GM21515 (cell line): ENCODE measurements around the gene NEAT1.

Experiments used
- ATAC-seq: cut with Tn5 transposase; IDR thresholded peaks from one replicate; pipeline ENCODE4 v1.9.1; 2021; ENCODE audit not compliant: unreplicated experiment

The NEAT1 gene

GRCh38 chr11:65433657-65434056 is 11.1 kb downstream of the NEAT1 start:
- ATAC-seq, result no peak

DNA sequence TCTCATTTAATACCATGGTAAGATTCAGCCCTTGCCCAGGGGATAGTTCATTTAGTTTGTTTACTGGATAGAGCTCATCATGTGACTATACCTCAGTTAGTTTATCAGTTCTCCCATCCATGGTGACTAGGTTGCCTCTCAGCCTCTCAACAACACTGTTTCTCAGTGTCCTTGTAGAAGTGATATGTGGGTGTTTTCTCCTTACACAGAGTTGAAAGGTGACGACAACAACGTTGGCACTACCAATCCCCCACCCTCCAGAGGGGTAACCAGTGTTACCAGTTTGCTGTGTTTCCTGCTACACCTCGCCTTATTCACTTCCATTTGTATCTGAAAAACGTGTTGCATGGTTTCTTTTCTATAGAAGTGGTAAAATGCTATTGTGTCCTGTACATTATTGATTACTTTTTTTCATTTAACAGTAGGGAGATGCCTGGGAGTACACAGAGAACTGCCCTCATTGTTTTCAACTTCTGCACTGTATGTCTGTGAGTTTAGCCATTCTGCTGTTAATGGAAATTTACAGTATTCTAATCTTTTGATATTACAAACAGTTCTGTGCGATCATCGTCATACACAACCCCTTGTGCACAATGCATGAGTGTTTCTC is 11.6 kb downstream of the NEAT1 start:
- ATAC-seq, result no peak

DNA sequence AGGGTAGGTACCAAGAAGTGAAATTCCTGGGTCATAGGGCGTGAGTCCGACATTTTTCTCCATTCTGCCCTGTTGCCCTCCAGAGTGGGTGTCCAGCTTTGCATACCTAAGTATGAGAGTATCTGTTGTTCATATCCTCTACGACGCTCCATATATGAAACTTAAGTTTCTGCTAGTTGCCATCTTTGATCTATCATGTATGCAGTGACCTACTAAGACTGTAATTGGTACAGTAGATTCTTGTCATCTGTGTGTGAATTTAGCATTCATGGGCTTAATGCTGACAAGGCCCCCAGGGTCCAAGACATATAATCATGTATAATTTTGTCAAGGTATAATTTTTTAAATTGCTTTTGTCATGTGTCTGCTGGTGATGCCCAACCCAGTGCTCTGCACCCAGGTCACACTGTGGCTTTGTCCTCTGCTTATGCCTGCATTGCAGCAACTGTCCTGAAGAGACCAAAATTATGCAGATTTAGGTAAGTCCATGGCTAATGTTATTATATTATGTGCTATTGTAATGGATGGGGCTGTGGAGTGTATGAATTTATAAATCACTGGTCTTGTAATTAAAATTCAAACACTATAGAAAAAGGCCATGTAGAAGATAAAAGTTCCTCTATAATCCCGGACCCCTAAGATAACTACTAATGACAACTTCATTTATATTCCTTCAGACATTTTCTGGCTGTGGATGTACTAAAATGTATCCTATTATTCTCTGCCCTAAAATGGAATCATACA is 12.2 kb downstream of the NEAT1 start:
- no peak for ATAC-seq

DNA sequence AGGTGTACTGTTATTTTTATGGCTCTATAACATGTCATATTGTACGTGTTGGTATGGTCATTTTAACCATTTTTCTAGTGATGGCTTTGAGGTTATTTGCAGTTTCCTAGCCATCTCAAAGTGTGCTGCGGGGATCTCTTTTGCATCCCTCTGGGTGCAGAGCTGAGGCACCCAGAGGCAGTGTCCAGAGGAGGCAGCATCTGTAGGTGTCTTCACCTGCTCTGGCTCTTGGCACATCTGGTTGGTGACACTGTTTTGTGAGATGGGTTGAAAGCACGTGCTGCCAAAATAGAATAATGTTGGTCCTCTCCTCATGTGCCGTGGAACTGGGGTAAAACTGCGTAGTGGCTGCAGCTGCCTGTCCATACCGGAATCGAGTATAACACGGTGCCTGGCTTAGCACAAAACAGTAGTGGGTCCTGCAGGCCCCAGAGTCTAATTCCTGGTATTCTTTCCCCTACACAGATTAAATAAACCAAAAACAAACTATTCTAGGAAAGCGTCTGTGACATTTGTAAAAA is 12.9 kb downstream of the NEAT1 start:
- ATAC-seq, result no peak

DNA sequence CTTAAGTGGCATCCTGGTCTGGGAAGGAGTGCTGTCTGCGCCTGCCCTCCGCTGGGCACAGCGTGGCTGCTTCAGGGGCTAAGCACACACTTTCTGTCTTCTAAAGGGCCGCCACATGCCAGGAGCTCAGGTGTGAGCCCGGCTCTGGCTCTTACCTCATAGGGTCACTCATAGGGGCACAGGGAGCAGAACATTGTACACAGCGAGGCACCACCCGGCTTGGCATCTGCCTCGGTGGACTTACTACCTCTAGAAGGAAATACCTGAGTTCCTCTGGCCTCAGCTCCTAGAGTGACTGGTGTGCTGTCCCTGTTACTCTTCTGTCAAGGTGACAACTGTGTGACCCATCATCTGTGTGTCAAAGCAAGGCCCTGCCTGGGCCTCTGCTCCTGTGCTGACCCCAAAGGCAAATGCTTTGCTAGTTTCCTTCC is 13.4 kb downstream of the NEAT1 start:
- ATAC-seq, result no peak

- no peak for ATAC-seq
Observed at GRCh38 chr11:65436412-65437032, 13.9 kb downstream of the NEAT1 start.

GRCh38 chr11:65437436-65438227 is 15.0 kb downstream of the NEAT1 start:
- no peak for ATAC-seq

GRCh38 chr11:65438257-65439151 is 15.9 kb downstream of the NEAT1 start:
- ATAC-seq, result no peak

DNA sequence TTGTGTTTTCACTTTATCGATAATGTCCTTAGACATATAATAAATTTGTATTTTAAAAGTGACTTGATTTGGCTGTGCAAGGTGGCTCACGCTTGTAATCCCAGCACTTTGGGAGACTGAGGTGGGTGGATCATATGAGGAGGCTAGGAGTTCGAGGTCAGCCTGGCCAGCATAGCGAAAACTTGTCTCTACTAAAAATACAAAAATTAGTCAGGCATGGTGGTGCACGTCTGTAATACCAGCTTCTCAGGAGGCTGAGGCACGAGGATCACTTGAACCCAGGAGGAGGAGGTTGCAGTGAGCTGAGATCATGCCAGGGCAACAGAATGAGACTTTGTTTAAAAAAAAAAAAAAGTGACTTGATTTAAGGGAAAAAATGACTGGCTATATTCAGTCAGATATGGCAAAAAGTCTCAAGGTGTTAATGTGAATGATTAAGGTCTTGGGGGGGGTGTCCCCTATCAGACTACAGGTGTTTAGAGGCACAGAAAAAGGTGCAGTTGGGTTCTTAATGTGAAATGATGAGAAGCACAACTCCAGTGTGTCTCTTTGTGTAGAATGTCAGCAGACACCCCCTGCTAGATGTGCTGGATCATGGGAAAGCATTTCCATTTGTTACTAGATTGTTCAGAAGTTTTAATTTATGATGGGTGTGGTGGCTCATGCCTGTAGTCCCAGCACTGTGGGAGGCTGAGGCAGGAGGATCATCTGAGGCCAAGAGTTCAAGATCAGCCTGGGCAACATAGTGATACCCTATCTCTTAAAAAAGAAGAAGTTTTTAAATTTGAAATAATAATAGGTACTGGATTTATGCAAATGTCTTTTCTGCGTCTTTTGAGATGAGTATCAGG is 17.0 kb downstream of the NEAT1 start:
- ATAC-seq, result no peak

DNA sequence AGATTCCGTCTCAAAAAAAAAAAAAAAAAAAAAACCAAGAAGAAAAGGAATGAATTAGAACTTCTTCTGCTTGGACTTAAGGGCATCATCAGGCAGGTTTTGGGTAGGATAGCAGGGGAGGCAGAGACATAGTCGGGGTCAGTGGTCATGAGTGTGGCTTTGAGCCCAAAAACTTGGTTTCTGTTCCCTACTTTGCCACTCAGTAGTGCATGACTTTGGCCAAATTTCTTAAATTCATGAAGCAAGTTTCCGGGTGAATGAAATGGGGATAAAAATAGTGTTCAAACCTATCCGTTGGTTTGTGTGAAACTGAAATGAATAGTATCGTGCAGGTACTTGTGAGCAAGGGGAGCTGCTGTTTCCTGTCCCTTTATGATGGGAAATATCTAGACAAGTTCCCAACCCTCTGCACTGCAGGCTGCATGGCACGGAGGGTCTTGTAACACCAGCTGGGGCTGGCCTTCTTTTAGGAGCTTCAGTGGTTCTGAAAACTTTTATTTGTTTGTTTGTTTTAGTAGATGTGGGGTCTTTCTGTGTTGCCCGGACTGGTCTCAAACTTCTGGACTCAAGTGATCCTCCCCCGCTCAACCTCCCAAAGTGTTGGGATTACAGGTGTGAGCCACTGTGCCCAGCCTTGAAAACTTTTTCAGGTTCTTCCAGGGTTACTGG is 18.4 kb downstream of the NEAT1 start:
- peak; percentile 55 for ATAC-seq

DNA sequence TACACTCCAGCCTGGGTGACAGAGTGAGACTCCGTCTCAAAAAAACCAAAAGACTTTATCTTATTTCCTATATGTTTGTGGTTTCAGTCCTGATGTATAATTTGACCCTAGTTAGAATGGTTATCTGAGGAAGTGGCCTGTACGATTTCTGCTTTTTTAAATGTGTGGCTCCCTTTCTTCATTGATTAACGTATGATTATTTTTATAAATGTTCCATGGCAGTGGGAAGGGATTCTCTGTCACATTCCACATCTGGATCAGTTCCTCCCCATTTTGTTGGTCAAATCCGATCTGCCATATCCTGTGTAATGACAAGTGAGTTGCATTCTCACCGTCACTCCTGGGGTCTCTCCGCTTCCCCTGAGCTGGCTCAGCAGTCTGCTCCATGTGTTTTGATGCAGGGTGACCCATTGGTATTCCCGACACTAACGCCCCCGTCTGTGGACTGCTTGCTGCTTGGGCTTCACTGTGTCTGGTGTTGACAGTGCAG is 20.3 kb downstream of the NEAT1 start:
- no peak for ATAC-seq

GRCh38 chr11:65444314-65445051 is 21.9 kb downstream of the NEAT1 start:
- ATAC-seq, result no peak

DNA sequence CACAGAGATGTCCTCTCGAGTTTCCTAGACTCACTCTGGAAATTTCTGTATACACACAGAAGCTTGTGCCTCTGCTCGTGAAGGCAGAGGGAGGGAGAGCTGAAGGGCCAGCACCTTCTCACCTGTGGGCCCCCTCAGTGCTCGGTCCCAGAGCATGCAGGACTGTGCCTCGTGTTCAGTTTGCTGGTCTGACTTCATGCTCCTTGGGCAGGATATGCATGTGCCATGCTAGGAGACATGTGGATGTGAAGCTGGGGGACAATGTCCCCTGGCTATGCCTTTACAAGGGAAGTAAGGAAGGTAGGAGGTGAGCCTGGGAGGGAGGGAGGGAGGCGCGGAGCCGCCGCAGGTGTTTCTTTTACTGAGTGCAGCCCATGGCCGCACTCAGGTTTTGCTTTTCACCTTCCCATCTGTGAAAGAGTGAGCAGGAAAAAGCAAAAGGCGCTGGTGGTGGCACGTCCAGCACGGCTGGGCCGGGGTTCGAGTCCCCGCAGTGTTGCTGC is 22.6 kb downstream of the NEAT1 start:
- ATAC-seq, result no peak

GRCh38 chr11:65445604-65446445 is 23.2 kb downstream of the NEAT1 start:
- no peak for ATAC-seq

- ATAC-seq, result no peak
Observed at GRCh38 chr11:65446446-65447277, 24.1 kb downstream of the NEAT1 start.

DNA sequence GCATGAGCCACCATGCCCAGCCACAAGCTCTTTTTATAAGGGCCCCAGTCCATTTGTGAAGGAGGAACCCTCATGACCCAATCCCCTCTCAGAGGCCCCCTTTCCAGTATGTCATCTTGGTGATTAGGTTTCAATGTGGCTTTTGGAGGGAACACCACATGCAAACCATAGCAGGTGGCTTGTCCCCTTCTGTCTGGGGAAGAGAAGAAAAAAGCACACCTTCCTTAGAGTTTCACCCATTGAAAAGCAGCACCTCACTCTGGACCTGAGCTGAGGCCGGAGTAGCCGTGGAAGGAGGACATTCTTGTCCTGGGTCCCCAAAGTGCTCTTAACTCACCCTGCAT is 25.4 kb downstream of the NEAT1 start:
- no peak for ATAC-seq
